Activated naive CD4-positive, alpha-beta T cell treated with Interleukin-2 at 50 U/mL for 16 hours (primary cell): ENCODE measurements around the gene SLC2A13.
"Not testable (repeated sequence)": the region's sequence is repeated elsewhere in the genome, so short reads cannot be mapped to it uniquely, and the experiment has no call there.

Experiments
- DNase-seq: peaks from one replicate; pipeline ENCODE4 v3.0.0-alpha.2; 2020

Gene SLC2A13

GRCh38 chr12:39920222-39920621 lies 185.7 kb downstream of the SLC2A13 start:
- no peak for DNase-seq

- no peak for DNase-seq
Observed at GRCh38 chr12:39919790-39920189, 186.1 kb downstream of the SLC2A13 start.

- no peak for DNase-seq
Observed at GRCh38 chr12:39915249-39915648, 190.6 kb downstream of the SLC2A13 start.

DNA sequence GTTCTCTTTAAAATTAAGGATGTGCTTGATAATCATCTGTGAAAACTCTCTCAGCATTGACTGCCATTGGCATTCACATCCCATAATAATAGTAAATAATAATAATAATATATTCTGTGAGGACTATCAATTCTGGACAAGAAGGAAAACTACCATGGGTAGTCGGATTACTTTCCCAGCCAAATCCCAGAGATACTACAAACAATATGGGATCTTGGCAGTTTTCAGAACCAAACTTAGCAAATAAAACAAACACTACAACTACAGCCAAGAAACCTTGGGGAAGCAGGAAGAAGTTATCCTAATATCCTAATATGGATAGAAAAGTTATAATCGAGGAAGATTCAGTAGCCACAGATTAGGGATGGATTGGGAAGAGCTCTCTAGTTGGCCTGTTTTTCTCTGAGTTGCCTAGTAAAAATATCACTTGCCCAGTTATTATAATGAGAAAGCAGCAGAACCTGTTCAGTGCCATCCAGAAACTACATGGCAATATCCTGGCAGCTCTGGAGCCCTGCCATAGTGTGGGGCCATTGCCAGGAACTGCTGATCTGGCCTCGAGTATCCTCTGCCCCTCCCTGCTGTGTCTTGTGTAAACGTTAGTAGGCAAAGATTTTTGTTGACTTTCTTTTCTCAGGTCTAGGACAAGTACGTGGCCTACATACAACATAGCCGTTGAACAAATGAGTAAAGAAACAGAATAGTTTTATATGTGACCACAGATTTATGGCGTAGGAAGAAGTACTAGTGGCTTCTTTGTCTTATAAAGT lies 193.5 kb downstream of the SLC2A13 start:
- DNase-seq = no peak

GRCh38 chr12:39906237-39906636 lies 199.6 kb downstream of the SLC2A13 start:
- DNase-seq = no peak

DNA sequence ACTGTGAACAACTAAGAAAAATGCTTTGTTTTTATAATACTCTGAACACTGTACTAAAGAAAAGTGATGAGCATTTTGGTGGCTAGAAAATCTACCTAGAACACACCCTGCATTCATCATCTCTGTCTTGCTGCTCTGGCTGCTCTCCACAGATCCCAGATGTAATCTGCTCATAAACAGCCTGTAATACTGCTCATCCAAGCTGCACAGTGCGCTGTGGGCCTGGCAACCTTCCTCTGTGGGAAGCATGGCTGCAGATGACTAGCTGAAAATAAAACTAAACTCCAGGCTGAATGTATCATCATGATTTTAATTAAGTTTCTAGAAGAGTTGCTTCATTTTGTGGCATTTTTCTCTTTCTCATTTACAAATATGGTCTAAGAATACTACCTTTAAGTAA lies 200.7 kb downstream of the SLC2A13 start:
- DNase-seq = no peak

GRCh38 chr12:39902821-39903220 lies 203.1 kb downstream of the SLC2A13 start:
- no peak for DNase-seq

DNA sequence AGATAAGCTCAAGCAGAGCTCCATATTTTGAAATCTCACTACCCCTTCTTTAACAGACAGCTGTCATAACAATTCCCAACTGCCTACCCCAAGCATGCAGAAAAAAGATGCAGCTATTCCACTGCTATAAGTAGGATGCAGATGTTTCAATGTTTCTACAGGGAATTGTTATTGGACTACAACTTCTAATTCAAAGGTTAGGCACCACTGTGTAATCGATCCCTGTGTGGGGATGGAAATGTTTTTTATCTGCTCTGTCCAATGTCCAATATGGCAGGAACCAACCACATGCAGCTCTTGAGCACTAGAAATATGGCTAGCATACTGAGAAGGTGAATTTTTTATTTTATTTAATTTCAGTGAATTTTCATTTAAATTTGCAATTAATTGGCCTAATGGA lies 208.6 kb downstream of the SLC2A13 start:
- DNase-seq = no peak

DNA sequence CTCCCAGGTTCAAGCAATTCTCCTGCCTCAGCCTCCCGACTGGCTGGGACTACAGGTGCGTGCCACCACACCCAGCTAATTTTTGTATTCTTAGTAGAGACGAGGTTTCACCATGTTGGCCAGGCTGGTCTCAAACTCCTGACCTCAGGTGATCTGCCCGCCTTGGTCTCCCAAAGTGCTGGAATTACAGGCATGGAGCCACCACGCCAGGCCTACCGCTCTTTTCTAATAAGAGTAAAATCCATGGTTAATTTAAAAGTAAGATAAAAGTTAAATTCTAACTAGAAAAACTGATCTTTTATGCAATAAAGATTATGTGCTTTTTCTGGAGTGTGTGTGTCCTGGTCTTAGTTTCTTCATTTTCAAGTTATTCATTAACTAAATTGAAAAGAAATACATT lies 212.5 kb downstream of the SLC2A13 start:
- not testable (repeated sequence) for DNase-seq

GRCh38 chr12:39892146-39892545 lies 213.7 kb downstream of the SLC2A13 start:
- no peak for DNase-seq

DNA sequence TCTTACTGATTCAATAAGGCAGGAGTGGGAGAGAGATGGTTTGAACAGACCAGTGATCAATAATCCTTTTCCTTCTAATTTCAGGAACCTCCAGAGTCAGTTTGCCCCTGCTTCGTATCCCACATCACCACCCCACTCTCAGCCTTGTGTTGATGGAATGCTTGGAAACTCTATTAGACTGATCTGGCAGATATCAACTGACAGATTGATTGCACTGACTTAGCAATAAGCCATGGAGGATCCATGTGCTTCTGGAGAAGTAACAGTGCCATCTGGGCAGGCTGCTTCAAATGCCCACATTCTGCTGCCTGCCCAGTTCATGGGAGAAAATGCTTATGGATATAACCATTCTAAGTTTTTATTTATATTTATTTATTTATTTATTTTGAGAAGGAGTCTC lies 218.0 kb downstream of the SLC2A13 start:
- DNase-seq = no peak

- no peak for DNase-seq
Observed at GRCh38 chr12:39886106-39886505, 219.8 kb downstream of the SLC2A13 start.

GRCh38 chr12:39884616-39885125 lies 221.2 kb downstream of the SLC2A13 start:
- no peak for DNase-seq

DNA sequence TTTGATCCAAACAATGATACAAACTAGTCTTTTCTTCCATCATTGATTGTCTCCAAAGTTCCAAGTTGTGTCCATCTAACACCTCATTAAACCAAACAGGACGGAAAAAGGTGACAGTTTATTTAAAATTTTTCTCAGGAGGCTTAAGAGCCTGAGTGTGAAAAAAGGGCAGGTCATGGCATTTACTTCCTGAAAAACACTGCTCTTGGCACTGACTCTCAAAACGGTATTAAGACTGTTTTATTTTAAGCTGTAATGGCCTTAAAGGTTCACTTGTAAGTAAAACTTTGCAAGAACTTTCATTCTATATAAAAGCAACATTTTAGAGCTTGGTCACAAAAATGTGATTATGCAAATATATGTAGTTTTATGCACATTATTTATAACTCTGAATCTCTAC lies 222.5 kb downstream of the SLC2A13 start:
- no peak for DNase-seq

GRCh38 chr12:39878753-39879152 lies 227.1 kb downstream of the SLC2A13 start:
- DNase-seq = no peak

- DNase-seq = no peak
Observed at GRCh38 chr12:39875721-39876120, 230.2 kb downstream of the SLC2A13 start.

DNA sequence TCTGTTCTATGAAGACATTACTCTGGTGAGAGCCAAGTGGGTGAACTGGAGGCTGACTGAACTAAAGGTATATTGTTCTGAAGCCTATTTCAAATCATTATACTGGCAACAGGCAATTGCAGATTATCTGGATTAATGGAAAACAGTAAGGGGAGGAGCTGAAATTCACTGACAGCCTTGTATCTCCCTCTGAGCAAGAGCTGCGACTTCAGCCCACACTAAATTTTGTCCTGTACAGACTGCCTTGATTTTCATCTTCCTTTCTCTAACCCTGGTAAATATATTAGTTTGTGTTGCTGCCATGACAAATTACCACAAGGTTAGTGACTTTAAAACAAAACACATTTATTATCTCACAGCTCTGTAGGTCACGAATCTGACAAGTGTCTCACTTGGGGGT lies 231.1 kb downstream of the SLC2A13 start:
- DNase-seq = no peak

DNA sequence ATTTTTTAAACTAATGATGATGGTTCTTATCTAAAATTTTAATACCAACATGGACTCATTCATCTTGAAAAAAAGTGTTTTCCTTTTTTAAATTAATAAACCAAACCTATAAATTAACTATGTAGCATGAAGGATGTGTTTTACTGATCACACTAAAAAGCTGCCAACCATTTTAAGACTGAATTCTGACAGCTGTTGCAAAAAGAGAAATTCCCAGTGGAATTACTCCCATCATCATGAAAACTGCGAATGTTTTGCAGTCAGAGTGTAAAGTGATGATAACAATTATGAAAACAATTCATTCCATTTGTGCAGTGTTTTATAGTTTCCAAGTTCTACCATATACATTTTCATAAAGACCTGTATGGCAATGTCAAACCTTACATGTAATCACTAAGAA lies 232.8 kb downstream of the SLC2A13 start:
- DNase-seq = no peak

GRCh38 chr12:39872425-39872824 lies 233.5 kb downstream of the SLC2A13 start:
- no peak for DNase-seq

DNA sequence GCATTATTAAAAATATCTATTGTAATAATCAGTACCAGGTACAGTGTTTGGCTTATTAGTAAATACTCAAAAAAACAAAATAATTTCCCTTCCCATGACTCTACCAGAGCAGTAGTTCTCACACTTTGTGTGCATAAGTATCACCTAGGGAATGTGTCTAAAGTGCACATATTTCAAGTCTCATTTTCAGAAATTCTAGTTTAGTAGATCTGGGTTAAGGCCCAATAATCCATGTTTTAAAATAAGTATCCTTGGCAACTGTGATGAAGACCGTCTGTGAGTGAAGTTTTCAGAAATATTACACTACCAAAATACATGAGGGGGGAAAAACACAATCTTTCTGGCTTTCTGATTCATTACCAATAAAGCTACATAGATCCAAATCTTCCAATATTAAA lies 237.6 kb downstream of the SLC2A13 start:
- DNase-seq = no peak

DNA sequence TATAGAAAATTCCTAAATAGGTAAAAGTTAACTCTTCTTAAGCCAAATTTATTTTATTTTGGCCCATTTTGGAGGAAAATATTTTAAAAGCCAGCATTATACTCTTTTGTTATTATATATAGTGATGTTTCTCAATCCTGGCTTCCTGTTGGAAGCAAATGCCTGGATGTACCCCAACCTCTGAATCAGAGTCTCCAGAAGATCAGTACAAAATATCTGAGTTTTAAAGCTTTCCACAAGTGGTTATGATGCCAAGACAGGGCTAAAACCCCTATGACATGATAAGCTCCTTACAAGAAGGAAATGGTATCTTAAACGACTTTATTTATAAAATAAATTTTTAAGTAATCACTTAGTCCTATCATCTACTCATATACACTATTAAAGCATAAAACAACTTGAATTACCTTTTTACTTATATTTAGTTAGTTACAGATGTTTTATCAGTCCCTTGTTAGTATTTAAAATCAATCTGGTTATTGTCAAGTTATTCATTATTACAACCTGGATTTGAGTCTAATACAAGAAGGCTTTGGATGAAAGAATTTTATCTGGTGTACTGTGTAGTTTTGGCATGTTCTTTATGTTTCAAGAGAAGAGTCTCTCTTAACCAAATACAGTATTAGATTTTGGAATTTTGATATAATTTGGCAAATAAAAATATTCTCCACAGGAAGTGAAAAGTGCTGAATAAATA lies 238.1 kb downstream of the SLC2A13 start:
- no peak for DNase-seq

- DNase-seq = no peak
Observed at GRCh38 chr12:39866135-39866534, 239.7 kb downstream of the SLC2A13 start.

- no peak for DNase-seq
Observed at GRCh38 chr12:39860695-39861094, 245.2 kb downstream of the SLC2A13 start.

GRCh38 chr12:39853003-39853402 lies 252.9 kb downstream of the SLC2A13 start:
- no peak for DNase-seq
